Hepatocyte (in vitro differentiated cells): Measurements from ENCODE around the gene MEIOSIN. TPM values are rescaled to one million over a fixed set of nuclear protein-coding genes. Genes with fewer than 3 reads are reported as not detected.

Source experiments
- DNase-seq: peaks from one replicate; pipeline ENCODE4 v3.0.0-alpha.2; 2016; ENCODE audit warnings: low spot score
- H2AFZ ChIP-seq: fragments of 200-600 bp; sonication (generic); 2 replicates; pipeline ENCODE4 v1.6.0; 2016; ENCODE audit warnings: antibody characterized with exemption, mild to moderate bottlenecking
- H3K27ac ChIP-seq: fragments of 200-600 bp; sonication (generic); 2 replicates; pipeline ENCODE4 v1.5.1; 2016; ENCODE audit warnings: mild to moderate bottlenecking
- H3K27me3 ChIP-seq: fragments of 200-600 bp; sonication (generic); 2 replicates; pipeline ENCODE4 v1.6.1; 2016
- H3K36me3 ChIP-seq: fragments of 200-600 bp; sonication (generic); replicated peaks from 2 replicates; pipeline ENCODE4 v1.5.1; 2016; ENCODE audit warnings: low read depth; ENCODE audit not compliant: insufficient read depth
- H3K4me1 ChIP-seq: fragments of 200-600 bp; sonication (generic); 2 replicates; pipeline ENCODE4 v1.5.1; 2016; ENCODE audit warnings: mild to moderate bottlenecking, moderate library complexity; ENCODE audit not compliant: insufficient read depth
- H3K4me2 ChIP-seq: fragments of 200-600 bp; sonication (generic); 2 replicates; pipeline ENCODE4 v1.6.0; 2016
- H3K4me3 ChIP-seq: fragments of 200-600 bp; sonication (generic); 2 replicates; pipeline ENCODE4 v1.5.1; 2016; ENCODE audit warnings: mild to moderate bottlenecking
- H3K79me2 ChIP-seq: fragments of 200-600 bp; sonication (generic); 2 replicates; pipeline ENCODE4 v1.6.0; 2017; ENCODE audit warnings: mild to moderate bottlenecking
- H3K9me2 ChIP-seq: fragments of 200-600 bp; sonication (generic); replicated peaks from 2 replicates; pipeline ENCODE4 v1.6.0; 2017; ENCODE audit warnings: mild to moderate bottlenecking; ENCODE audit not compliant: insufficient read depth
- H3K9me3 ChIP-seq: fragments of 200-600 bp; sonication (generic); 2 replicates; pipeline ENCODE4 v1.5.1; 2016; ENCODE audit warnings: low read depth, mild to moderate bottlenecking
- H4K20me1 ChIP-seq: fragments of 200-600 bp; sonication (generic); 2 replicates; pipeline ENCODE4 v1.6.0; 2016; ENCODE audit warnings: mild to moderate bottlenecking; ENCODE audit not compliant: insufficient read depth, poor library complexity, severe bottlenecking
- CTCF ChIP-seq: fragments of 200-600 bp; sonication (generic); IDR thresholded peaks from 2 replicates; pipeline ENCODE4 v1.5.1; 2016; ENCODE audit warnings: antibody characterized with exemption, mild to moderate bottlenecking; ENCODE audit not compliant: poor library complexity
- EZH2 ChIP-seq: fragments of 200-600 bp; sonication (generic); IDR thresholded peaks from 2 replicates; pipeline ENCODE4 v1.6.1; 2016; ENCODE audit warnings: antibody characterized with exemption, mild to moderate bottlenecking, borderline replicate concordance
- EZH2phosphoT487 ChIP-seq: fragments of 200-600 bp; sonication (generic); IDR thresholded peaks from one replicate; pipeline ENCODE4 v1.6.1; 2018; ENCODE audit warnings: antibody characterized with exemption, mild to moderate bottlenecking, low read depth, moderate library complexity; ENCODE audit not compliant: unreplicated experiment, severe bottlenecking
- WGBS: methylation state at CpG from one replicate; pipeline ENCODE4 v1.1.6; 2016; ENCODE audit warnings: low lambda C conversion rate; ENCODE audit errors: missing lambda C conversion rate; 5-methylcytosine and 5-hydroxymethylcytosine counted together
- polyA plus RNA-seq: library from polyadenylated mRNA; unstranded; fragments of >200 nt; fragmentation: Nextera tagmentation; extraction: Ambion mirVana; gene quantifications from 2 replicates; pipeline ENCODE4 v1.2.1, GENCODE V29; 2016
- total RNA-seq: library from RNA; depleted of rRNA; stranded (reverse); fragments of >200 nt; gene quantifications from 2 replicates; pipeline ENCODE4 v1.2.3, GENCODE V29; 2014

The MEIOSIN gene
- total and polyA plus RNA-seq, 2 experiments from 2014 or later, result not detected

GRCh38 chr19:45758921-45759320, 25.7 kb downstream of the MEIOSIN start:
- Histone ChIP-seq H3K79me2 (no peaks in the 10 kb centered on the region), H4K20me1 (no peaks in the 10 kb centered on the region), H3K27me3 (no peaks in the 10 kb centered on the region), H2AFZ (no peak overlapping the region), H3K27ac (no peak overlapping the region), H3K9me2 (no peaks in the 10 kb centered on the region), H3K4me1 (peaks cover 3% of the 10 kb centered on the region), H3K36me3 (no peaks in the 10 kb centered on the region), H3K4me3 (no peak overlapping the region), H3K9me3 (no peaks in the 10 kb centered on the region), H3K4me2 (no peak overlapping the region)
- no peak for TF ChIP-seq EZH2
- no peak for TF ChIP-seq EZH2phosphoT487
- TF ChIP-seq CTCF, result no peak
- no peak for DNase-seq
- 90% methylated on average over 9 of the region's 9 CpGs for WGBS

- Histone ChIP-seq H3K9me3 (no peaks in the 10 kb centered on the region), H3K79me2 (peaks cover 23% of the 10 kb centered on the region), H3K36me3 (no peaks in the 10 kb centered on the region), H3K4me3 (no peak overlapping the region), H2AFZ (no peak overlapping the region), H3K27me3 (no peaks in the 10 kb centered on the region), H3K27ac (no peak overlapping the region), H3K4me2 (no peak overlapping the region), H3K9me2 (no peaks in the 10 kb centered on the region), H4K20me1 (no peaks in the 10 kb centered on the region), H3K4me1 (peaks cover 29% of the 10 kb centered on the region)
- DNase-seq, result no peak
- TF ChIP-seq CTCF (no peak), EZH2 (no peak), EZH2phosphoT487 (no peak)
- 78% methylated on average over 16 of the region's 17 CpGs for WGBS
Measured at GRCh38 chr19:45761714-45762113, 28.5 kb downstream of the MEIOSIN start.

- WGBS, result 92% methylated on average over 15 of the region's 15 CpGs
- Histone ChIP-seq H3K27me3 (no peaks in the 10 kb centered on the region), H3K9me2 (no peaks in the 10 kb centered on the region), H3K36me3 (no peaks in the 10 kb centered on the region), H3K79me2 (peaks cover 34% of the 10 kb centered on the region), H4K20me1 (no peaks in the 10 kb centered on the region), H3K4me3 (no peak overlapping the region), H3K4me2 (no peak overlapping the region), H3K9me3 (no peaks in the 10 kb centered on the region), H2AFZ (no peak overlapping the region), H3K4me1 (peaks cover 34% of the 10 kb centered on the region), H3K27ac (no peak overlapping the region)
- no peak for TF ChIP-seq EZH2phosphoT487
- no peak for TF ChIP-seq CTCF
- TF ChIP-seq EZH2, result no peak
- no peak for DNase-seq
Measured at GRCh38 chr19:45762870-45763631, 29.8 kb downstream of the MEIOSIN start.
